ENCODE results near the gene IFNGR2. TPM values are rescaled to one million over a fixed set of nuclear protein-coding genes. Genes with fewer than 3 reads are reported as not detected.

Gene IFNGR2
- total RNA-seq, 1 donor from 2014 or later = 58.3 TPM

DNA sequence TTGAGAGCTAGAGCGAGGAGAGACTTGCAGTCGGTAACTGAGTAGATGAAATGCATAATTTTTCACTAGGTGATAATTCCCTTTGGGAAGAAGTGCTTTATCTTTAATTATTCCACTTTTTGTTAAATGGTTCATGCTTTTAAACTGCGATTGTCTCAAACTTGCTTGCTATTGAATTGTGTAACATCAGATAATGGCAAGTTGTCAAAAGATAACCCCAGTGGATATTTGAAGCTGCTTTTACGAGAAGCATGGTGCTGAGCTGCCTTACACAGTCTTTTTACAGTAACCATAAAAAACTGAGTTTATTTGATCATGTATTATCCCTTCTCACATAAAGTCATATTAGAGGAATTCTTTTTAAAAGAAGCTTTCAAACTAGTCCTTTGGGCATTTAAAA, 46.4 kb downstream of the IFNGR2 start:
- DNase-seq (ENCODE audit: low spot score) = no peak

GRCh38 chr21:33451634-33452071, 48.4 kb downstream of the IFNGR2 start:
- H3K27ac Mint-ChIP-seq (ENCODE audit: unreplicated experiment) = peak overlapping the region; percentile 32
- no peaks in the 10 kb centered on the region for H3K27me3 Mint-ChIP-seq (ENCODE audit: low read depth)
- TF ChIP-seq, protein P1, sequence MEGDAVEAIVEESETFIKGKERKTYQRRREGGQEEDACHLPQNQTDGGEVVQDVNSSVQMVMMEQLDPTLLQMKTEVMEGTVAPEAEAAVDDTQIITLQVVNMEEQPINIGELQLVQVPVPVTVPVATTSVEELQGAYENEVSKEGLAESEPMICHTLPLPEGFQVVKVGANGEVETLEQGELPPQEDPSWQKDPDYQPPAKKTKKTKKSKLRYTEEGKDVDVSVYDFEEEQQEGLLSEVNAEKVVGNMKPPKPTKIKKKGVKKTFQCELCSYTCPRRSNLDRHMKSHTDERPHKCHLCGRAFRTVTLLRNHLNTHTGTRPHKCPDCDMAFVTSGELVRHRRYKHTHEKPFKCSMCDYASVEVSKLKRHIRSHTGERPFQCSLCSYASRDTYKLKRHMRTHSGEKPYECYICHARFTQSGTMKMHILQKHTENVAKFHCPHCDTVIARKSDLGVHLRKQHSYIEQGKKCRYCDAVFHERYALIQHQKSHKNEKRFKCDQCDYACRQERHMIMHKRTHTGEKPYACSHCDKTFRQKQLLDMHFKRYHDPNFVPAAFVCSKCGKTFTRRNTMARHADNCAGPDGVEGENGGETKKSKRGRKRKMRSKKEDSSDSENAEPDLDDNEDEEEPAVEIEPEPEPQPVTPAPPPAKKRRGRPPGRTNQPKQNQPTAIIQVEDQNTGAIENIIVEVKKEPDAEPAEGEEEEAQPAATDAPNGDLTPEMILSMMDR (IDR thresholded peaks at IDR 0.05) = no peak
- H3K36me3 Mint-ChIP-seq (ENCODE audit: low read depth) = peaks cover 8% of the 10 kb centered on the region
- H3K9me3 Mint-ChIP-seq (ENCODE audit: low read depth) = no peaks in the 10 kb centered on the region
- DNase-seq (ENCODE audit: low spot score) = no peak
- no peak overlapping the region for H3K4me3 Mint-ChIP-seq (ENCODE audit: unreplicated experiment)
- H3K4me1 Mint-ChIP-seq (ENCODE audit: low read depth) = peaks cover 11% of the 10 kb centered on the region

More for the DNA sequence above, 46.4 kb downstream of the IFNGR2 start:
- no peaks in the 10 kb centered on the region for H3K9me3 Mint-ChIP-seq (ENCODE audit: low read depth)
- H3K4me3 Mint-ChIP-seq (ENCODE audit: unreplicated experiment) = no peak overlapping the region
- TF ChIP-seq, protein P1 (IDR thresholded peaks at IDR 0.05) = no peak
- H3K27me3 Mint-ChIP-seq (ENCODE audit: low read depth) = no peaks in the 10 kb centered on the region
- no peak overlapping the region for H3K27ac Mint-ChIP-seq (ENCODE audit: unreplicated experiment)
- peaks cover 16% of the 10 kb centered on the region for H3K4me1 Mint-ChIP-seq (ENCODE audit: low read depth)
- peaks cover 6% of the 10 kb centered on the region for H3K36me3 Mint-ChIP-seq (ENCODE audit: low read depth)

DNA sequence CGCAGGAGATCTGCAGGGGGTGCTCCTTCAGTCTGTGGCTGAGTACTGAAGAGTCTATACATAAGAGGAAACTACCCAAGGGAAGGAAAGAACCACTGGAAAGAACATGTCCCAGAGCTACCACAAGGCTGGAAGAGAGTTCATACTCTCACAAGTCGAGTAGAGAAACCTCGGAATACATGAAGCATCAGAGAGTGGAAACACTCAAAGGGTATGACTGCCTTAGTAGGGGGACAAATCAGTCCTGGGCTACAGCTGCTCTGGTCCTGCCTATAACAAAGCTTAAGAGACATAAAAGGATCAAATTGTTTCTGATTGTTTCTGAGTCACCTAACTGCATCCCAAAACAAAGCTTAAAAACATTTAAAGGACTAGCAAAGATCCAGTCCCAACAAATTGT, 49.1 kb downstream of the IFNGR2 start:
- no peak for DNase-seq (ENCODE audit: low spot score)
- no peak overlapping the region for H3K4me3 Mint-ChIP-seq (ENCODE audit: unreplicated experiment)
- H3K9me3 Mint-ChIP-seq (ENCODE audit: low read depth) = no peaks in the 10 kb centered on the region
- peaks cover 8% of the 10 kb centered on the region for H3K36me3 Mint-ChIP-seq (ENCODE audit: low read depth)
- H3K27ac Mint-ChIP-seq (ENCODE audit: unreplicated experiment) = peak overlapping the region; percentile 6
- peaks cover 11% of the 10 kb centered on the region for H3K4me1 Mint-ChIP-seq (ENCODE audit: low read depth)
- TF ChIP-seq, protein P1 (IDR thresholded peaks at IDR 0.05) = no peak
- no peaks in the 10 kb centered on the region for H3K27me3 Mint-ChIP-seq (ENCODE audit: low read depth)

GRCh38 chr21:33455686-33456446, 52.7 kb downstream of the IFNGR2 start:
- no peaks in the 10 kb centered on the region for H3K9me3 Mint-ChIP-seq (ENCODE audit: low read depth)
- no peak overlapping the region for H3K27ac Mint-ChIP-seq (ENCODE audit: unreplicated experiment)
- DNase-seq (ENCODE audit: low spot score) = no peak
- peaks cover 6% of the 10 kb centered on the region for H3K36me3 Mint-ChIP-seq (ENCODE audit: low read depth)
- peaks cover 11% of the 10 kb centered on the region for H3K4me1 Mint-ChIP-seq (ENCODE audit: low read depth)
- H3K4me3 Mint-ChIP-seq (ENCODE audit: unreplicated experiment) = no peak overlapping the region
- TF ChIP-seq, protein P1 (IDR thresholded peaks at IDR 0.05) = no peak
- no peaks in the 10 kb centered on the region for H3K27me3 Mint-ChIP-seq (ENCODE audit: low read depth)

GRCh38 chr21:33458861-33459260, 55.6 kb downstream of the IFNGR2 start:
- Mint-ChIP-seq H3K4me1 (ENCODE audit: low read depth) (no peaks in the 10 kb centered on the region), H3K4me3 (ENCODE audit: unreplicated experiment) (no peak overlapping the region), H3K36me3 (ENCODE audit: low read depth) (peaks cover 3% of the 10 kb centered on the region), H3K27ac (ENCODE audit: unreplicated experiment) (no peak overlapping the region), H3K27me3 (ENCODE audit: low read depth) (no peaks in the 10 kb centered on the region), H3K9me3 (ENCODE audit: low read depth) (no peaks in the 10 kb centered on the region)
- TF ChIP-seq, protein P1 (IDR thresholded peaks at IDR 0.05) = no peak
- DNase-seq (ENCODE audit: low spot score) = no peak

All from chondrocyte (in vitro differentiated cells).